OCI-M1 (cell line): ENCODE results near the gene GALNT10.
A peak's percentile ranks its signal among the peaks of the same experiment; 100 is the strongest.

Experiments
- DNase-seq: peaks from one replicate; lab custom pipeline; 2025; lab: John Stamatoyannopoulos, UW

GALNT10 gene

DNA sequence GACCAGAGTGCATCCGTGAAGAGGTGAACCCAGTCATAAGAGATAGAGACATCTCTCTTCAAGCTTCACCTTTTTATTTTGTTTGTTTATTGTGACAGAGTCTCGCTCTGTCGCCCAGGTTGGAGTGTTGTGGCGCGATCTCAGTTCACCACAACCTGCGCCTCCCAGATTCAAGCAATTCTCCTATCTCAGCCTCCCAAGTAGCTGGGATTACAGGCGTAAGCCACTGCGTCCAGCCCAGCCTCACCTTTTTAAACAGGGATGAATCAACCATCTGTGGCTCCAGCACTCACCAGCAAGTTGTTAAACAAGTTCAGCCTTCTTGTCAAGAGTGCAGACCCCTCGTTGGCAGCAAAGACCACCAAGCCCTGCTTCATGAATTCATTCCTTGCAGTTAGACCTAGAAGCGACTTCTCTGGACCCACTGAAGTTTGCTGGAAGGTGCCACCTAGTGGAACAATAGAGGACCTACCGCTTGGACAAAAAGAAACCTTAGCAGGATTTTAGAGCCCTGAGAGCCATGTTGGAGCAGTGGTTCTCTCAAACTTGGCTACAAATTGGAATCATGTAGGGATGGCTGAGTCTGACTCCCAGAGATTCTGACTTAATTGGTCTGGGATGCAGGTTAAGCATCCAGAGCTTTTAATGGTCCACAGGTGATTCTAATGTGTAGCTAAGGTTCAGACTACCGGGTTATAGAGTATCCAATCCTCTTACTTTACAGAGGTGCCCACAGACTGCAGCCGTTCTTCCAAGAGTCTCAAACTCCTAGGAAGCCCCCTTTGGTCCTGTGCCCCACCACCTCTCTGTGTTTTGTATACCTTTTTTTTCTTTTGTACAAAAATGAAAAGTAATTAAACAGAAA is 10.5 kb upstream of the GALNT10 start:
- peak; percentile 78 for DNase-seq

DNA sequence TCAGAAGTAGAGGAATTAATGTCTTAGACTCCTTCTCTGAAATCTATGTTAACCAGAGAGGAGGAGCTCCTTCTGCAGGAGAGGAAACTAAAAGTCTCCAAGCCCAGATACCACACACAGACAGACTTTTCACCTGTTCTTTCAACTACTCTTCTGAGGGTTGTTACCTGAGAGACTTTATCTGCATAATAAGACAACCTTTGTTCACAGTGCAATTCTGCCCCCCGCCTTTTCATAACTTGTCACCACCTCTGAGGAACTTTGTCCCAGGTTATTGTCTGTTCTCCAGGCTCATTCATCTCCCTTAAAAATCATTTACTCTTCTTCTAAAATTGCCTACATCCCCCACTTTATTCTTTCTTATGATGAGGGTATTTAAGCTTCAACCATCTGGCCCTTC is 9.4 kb upstream of the GALNT10 start:
- DNase-seq = no peak

DNA sequence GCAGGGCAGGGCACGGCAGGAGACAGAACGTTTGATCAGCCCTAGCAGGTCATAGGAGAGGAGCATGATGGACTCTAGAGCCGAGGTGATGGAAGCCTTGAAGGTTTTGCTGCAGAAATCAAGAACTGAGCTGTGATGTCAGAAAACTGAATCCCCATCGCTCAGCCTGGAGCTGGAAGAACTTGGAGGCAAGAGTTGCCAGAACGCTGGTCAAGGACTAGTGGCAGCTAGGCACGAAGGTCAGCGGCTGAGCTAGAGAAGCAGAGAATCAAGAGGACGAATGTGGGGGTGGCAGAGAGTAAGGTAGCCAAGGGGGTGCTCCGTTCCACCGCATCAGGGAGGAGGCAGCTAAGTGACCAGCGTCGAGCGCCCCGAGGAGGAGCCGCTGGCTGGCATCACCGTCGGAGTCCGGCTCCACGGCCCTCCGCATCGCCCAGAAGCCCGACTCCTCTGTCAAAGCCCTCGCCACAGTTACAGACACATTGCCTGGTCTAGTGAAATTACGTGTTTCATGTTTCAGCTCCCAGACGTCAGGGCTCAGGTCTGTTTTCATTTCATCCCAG is 1.2 kb upstream of the GALNT10 start:
- no peak for DNase-seq

DNA sequence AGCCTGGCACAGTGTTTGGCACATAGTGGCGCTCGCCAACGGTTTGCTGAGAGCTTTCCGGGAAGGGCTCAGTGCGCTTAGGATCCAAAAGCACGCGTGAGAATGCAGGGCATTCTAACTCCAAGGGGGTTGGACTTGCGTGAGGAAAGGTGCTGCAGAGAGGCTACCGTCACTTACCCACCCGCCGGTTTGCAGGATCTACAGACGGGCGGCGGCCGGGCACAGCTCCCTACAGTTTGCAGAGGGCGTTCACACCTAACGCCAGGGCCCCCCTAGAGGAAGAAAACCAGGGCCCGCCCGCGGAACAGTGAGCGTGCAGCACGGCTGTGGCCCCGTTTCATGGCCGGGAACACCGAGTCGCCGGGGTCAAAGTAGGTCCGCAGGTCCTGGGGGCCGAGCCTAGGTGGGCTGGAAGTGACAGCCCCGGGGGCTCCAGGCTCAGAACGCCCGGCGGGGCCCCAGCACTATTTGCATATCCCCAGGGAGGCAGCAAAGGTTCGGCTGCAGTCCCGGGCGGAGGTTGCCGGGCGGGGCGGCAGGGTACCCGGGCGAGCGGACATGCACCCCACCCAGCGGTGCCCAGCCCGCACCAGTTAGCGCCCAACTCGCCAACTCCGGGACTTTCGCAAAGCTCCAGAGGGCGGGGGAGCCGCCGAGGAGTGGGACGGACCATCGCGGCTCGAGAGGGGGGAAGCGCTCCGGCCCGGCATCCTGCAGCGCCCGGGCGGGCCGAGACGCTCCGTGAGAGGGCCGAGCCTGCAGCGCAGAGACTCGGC is 526 bp upstream of the GALNT10 start:
- DNase-seq = peak; percentile 77

DNA sequence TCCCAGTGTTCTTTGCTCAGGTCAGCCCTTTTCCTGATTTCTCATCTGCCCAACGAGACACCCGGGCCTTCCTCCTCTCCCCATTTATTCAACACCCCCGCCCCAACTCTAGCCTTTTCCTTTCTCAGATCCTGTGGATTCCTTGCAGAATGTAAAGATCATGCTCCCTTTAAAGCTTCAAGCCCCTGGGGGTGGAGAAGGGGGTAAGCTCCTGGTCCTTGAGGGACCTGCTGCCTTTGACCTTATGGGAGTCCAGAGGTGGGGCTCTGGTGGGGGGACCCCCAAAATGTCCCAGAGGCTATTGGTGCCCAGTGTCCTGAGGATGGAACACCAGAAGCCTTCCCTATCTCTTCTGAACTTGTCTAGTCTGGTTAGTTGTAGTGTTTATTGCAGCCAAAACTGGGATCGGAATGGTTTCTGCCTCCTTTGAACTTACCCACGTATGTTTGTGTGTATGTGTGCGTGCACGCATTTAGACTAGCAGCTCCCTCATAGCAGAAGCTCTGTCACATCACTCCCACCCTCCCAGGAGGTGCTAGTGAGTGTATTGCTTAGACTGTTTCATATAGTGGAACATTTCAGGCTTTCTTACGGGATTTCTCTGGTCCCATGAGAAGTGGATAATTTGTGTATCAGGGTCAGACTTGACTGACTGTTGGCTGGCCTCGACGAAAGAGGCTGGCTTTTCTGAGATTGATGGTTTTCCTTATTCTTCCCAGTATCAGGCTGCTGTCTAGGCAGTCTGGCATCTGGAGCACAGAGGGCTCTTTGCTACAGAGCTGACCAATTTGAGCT is 1.1 kb downstream of the GALNT10 start:
- DNase-seq = peak; percentile 46

DNA sequence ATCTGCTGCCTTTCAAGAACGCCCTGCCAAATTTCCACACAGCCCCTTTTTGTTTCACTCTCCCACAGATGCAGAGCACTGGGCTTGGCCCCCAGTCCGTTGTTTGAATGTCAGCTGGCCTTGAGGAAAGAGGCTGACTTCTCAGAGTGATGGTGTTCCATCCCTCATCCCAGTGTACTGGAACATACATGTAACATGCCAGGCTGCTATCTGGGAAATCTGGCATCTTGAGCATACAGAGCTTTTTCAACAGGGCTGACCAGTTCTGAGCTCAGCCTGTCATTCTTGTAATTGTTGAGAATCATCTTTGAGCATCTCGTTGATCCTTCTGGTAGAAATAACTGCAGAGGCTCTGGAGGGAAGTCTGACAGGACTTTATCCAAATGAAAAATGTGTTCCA is 2.8 kb downstream of the GALNT10 start:
- no peak for DNase-seq

DNA sequence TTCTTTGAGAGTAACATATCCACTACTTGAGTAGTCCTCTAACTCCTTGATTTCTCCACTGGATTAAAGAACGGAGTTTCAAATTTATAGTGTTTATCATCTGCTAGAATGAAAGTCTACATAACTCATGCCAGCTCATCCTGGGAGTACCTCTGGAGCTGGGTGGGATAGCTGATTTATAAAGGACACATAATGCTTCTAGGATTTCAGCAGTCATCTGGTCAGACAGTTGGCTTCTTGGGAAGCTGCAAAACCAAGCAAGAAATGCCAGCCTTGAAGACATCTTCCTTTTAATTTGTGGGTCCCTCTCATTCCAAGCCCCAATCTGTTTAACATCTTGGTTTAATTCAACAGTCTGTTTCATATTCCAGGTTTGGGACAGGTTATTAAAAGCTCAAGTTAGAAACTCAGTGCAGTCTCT is 3.2 kb downstream of the GALNT10 start:
- DNase-seq = no peak

DNA sequence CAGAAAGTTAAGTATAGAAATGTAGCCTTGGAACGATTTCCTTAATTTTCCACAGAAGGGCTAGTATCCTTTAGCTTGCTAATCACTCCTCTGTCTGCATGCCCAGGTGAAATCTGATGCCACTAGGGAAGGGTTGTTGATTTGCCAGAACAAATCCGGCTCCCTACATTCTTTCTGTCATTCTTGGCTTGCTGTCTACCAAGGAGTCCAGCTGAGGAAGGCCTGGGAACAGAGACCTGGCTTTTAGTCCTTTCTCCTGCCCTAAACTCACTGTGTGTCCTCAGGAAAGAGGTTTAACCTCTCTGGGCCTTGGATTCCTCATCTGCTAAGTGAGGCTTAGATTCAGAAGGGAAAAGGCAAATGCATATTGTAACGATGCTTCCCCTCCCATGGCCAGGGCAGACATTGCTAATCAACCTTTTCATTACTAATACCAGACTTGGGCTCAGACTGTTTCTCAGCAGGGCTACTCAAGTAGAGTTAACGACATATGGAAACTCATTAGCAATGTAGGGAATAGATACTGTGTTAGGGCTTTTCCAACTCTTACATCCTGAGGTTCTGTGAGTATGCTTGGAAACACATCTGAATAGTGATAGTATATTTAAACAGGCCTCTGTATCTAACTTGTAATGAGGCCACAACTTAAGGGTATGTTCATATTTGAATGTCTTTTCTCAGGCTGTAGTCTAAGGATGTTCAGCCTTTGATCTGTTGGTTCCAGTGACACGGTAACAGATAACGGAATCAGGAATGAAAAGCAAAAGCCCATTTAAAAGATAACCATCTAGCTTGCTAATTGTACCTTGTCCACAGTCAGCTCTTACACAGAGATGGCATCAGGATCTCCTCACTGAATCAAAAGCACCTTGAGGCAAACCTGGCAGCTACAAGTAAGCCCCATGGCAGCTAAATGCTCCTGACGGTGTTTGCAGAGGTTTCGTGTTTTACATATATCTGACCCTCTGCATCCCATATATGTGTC is 4.1 kb downstream of the GALNT10 start:
- DNase-seq = no peak

DNA sequence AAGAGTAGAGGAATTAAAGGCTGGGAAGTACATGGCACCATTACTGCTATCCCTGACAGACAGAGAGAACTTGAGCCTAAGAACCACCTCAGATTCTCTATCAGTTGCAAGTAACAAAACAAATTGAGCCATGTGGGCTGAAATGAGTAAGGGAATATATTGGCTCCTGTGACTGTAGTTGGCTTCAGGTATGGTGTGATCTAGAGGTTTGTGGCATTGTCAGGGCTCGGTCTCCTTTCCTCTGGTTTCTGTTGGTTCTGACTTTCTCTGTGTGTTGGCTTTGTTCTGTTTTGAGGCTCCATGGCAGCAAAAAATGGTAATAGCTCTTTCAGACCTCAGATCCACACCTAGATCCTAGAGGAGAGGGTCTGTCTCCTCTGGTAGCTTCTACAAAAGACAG is 5.7 kb downstream of the GALNT10 start:
- no peak for DNase-seq

DNA sequence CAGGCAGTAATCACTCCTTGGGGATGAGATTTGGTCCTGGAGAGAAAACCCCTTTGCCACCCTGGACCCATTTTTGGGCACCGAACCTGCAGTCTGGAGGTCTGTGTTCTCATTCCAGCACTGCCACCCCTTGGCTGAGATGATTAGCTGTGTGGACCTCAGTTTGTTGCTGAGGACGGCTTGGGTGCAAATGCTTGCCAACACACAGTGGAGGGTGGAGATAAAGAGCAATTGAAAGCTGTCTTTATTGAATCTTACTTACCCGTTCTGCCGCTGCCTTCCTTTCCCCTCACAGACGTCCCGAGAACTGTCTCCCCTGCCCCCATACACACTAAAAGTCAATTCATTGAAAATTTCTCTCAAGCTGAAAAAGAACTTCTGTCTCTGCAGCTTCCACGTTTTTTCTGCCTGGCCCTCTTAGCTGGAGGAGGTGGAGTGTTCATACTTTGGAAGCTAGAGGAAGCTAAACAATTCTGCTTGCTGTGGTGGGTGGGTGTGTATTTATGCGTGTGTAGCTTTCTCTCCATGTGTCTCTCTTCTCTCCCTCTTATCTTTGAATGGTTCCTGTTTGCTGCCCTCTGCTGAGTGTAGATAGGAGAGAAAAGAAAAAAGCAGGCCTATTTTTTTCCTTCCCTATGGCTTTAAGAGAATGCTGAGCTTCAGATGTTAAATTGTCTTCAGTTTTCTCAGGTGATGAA is 6.6 kb downstream of the GALNT10 start:
- peak; percentile 93 for DNase-seq

DNA sequence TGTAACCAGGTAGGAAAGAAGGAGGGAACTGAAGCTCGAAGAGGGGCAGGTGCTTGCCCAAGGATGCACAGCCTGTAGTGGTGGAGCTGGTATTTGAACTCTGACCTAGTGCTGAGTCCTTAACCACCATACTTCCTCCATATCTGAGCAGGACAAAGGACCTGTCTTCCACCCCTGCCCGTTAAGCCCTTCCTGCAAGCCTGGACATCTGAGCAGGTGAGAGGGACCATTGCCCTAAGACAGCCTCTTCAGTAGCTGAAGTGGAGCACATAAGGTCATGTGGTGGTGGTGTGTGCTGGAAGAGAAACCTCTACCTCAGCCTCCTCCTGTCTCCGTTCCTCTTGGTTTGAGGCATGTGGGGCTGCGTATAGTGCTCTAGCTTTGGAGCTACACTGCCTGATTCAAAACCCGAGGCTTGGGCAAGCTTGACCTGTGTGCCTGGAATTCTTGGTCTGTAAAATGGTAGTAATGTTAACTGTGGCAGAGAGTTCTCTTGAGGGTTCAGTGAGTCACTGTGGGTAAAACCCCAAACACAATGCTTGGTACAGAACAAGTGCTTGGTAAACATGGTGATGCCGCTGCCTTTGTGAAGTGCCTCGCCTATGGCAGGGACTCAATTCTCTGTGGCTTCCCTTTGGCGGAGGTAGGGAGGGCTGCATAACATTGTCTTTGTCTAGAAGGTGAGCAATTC is 7.4 kb downstream of the GALNT10 start:
- DNase-seq = peak; percentile 58

DNA sequence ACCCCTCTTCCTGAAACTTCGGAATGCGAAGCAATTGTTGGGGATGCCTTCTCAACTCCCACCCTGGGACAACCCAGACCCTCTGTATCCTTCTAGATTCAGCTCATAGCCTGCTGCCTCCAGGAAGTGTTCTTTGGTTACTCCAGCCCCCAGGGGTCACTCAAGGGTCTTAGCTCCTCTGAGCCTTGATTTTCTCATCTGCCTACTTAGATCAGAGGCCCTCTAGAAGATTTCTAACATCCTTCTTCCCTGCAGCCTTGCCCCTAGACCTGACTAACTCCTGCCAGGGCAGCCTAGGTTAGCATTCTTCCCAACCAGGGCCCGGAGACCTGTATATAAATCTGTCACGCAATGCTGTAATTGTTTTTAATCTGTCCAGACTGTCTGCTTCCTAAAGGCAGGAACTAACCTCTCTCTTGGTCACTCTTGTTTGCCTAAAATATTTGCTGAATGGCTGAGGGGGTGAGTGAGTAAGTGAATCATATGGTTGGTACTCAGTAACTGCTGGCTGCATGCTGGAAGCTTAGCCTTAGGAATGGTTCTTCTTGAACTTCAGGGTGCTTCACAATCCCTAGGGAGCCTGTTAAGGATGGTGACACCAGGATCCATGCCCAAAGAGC is 8.2 kb downstream of the GALNT10 start:
- DNase-seq = peak; percentile 18

DNA sequence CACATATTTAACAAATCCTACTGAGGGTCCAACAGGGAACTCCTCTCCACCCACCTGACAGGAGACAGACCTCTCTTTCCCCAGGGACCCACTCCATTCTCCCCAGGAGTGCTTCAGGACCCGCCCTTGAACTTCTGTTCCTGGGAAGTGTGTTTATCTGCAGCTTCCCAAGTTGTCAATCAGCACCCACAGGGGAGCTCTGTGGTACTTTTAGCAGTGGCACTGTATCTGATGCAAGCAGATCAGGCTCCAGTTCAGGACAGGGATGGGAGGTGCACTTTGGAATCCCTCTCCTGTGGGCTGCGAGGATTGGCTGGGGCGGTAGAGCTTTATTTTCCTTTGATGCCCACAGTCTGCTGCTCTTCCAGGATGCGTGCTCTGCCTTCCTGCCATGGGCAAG is 8.7 kb downstream of the GALNT10 start:
- peak; percentile 13 for DNase-seq

DNA sequence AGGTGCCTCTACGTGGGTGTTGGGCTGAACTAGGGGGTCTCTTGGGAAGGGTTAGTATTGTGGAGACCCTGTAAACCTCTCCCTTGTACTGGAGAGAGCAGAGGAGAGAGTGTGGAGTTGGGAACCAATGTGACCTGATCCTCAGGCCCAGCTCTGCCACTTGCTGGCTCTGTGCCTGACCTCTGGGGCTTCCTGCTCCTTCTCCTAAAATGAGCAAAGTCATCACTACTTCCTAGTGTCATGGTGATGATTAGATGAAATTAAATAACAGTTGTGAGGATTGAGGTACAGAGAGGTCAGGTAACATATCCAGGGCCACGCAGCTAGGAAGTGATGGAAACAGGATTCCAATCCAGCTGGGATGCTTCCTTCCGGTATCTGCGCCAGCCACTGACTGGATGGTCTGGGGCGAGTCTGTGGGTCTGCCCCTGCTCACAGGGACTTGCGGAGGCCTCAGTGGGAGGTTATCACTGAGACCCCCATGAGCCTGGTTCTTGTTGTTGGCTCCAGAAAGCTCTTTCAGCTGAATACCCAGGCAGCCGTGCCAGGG is 9.2 kb downstream of the GALNT10 start:
- DNase-seq = peak; percentile 27

DNA sequence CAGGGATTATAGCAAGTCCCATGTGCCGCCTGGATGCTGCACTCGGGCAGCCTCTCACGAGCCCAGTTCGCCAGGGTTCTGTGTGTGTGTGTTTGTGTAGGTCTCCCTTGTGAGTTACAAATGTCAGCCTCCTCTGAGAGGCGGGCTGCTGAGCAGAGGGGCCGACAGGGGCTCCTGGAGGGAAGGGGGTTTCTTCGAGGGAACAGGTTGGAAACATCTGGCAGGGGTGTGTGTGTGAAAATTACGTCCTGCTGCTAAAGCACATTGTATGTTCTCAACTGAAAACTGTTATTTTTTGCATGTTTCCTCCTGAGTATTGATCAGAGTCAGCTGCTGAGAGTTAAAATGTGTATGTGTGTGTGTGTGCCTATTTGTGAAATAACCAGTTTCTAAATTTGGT is 9.7 kb downstream of the GALNT10 start:
- no peak for DNase-seq

DNA sequence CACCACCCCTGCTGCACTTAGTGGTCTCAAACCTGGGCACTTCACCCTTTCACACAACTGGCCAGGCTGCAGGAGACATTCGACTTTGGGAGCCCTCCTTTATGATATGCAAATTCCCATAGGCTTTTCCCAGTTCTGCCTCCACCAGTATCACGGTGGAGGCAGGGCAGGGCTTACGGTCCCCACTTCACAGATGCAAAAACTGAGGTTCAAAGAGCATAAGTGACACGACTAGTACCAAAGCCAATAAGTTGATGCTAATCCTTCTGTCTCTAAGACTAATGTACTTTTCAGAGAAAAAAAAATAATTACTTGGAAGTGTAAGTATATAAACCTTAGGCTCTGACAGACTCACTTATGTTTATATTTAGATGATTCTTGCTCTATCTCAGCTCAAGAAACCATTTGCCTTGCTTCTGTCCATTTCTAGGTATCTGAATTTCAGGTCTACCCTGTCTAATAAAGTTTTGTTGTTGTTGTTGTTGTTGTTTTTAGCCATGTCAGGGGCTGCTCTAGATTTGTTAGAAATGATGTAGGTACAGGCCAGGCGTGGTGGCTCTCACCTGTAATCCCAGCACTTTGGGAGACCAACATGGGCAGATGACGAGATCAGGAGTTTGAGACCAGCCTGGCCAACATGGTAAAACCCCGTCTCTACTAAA is 10.7 kb downstream of the GALNT10 start:
- no peak for DNase-seq

DNA sequence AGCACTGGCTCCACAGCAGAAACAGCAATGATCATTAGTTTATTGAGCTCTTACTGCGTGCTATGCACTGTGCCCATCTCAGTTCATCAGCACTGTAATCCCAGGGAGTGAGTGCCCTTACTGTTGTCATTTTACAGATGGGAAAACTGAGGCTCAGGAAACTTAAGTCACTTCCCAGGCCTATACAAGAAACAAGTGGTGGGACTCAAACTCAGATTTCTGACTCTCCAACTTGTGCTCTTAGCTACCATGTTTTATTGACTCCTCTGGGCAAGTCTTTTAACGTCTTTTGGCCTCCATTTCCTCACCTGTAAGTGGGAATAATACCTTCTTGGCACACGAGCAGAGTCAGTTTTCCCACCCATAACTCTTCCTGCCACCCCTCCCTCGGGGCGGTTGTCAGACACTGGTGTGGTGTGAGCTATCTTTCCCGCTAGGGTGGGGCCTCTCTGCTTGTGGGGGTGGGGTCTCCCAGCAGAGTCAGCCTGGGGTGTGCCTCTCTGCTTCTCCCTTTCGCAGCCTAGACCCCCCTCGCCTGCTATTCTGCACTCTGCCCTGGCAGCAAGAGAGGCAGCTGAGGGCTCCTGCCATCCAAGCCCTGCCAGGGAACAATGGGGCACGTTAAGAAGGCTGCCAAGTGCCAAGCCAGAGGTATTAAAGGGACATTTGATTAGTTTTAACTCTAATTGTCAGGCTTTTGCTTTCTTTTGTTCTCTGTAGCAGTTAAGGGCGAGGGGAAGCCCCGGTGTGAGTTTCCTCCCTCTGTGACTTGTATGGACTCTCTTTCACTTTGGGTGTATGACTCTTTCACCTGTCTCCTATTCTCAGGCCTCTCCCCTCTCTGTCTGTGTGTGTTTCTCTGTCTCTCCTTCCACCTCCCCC is 12.1 kb downstream of the GALNT10 start:
- peak; percentile 61 for DNase-seq
